GDM1 (cell line): ENCODE measurements around the gene SEC24D.
"Not testable (repeated sequence)": the region's sequence is repeated elsewhere in the genome, so short reads cannot be mapped to it uniquely, and the experiment has no call there.

ENCODE experiments used
- DNase-seq: peaks from one replicate; lab custom pipeline; 2025; lab: John Stamatoyannopoulos, UW

SEC24D gene

GRCh38 chr4:118835571-118836300, at the start of gene SEC24D:
TSS of gene SEC24D (minus strand) at chr4:118836126. CDS start at chr4:118833696, 2,430 bp downstream.
- DNase-seq: peak; percentile 79

- no peak for DNase-seq
Measured at GRCh38 chr4:118884716-118885115, 48.8 kb upstream of the SEC24D start.

- DNase-seq: no peak
Measured at GRCh38 chr4:118883861-118884260, 47.9 kb upstream of the SEC24D start.

- DNase-seq: no peak
Measured at GRCh38 chr4:118881512-118882146, 45.7 kb upstream of the SEC24D start.

- DNase-seq: no peak
Measured at GRCh38 chr4:118879409-118879808, 43.5 kb upstream of the SEC24D start.

GRCh38 chr4:118878507-118878906, 42.6 kb upstream of the SEC24D start:
- DNase-seq: not testable (repeated sequence)

- DNase-seq: no peak
Measured at GRCh38 chr4:118877797-118878196, 41.9 kb upstream of the SEC24D start.

- DNase-seq: no peak
Measured at GRCh38 chr4:118872181-118872580, 36.3 kb upstream of the SEC24D start.

GRCh38 chr4:118869808-118870342, 33.9 kb upstream of the SEC24D start:
- DNase-seq: no peak

- no peak for DNase-seq
Measured at GRCh38 chr4:118867311-118868067, 31.6 kb upstream of the SEC24D start.

- no peak for DNase-seq
Measured at GRCh38 chr4:118866442-118866841, 30.5 kb upstream of the SEC24D start.

- peak; percentile 10 for DNase-seq
Measured at GRCh38 chr4:118865091-118865708, 29.3 kb upstream of the SEC24D start.

- no peak for DNase-seq
Measured at GRCh38 chr4:118858779-118859178, 22.9 kb upstream of the SEC24D start.

- no peak for DNase-seq
Measured at GRCh38 chr4:118857760-118858159, 21.8 kb upstream of the SEC24D start.

GRCh38 chr4:118850488-118851173, 14.7 kb upstream of the SEC24D start:
- DNase-seq: peak; percentile 5

- no peak for DNase-seq
Measured at GRCh38 chr4:118849867-118850487, 14.1 kb upstream of the SEC24D start.

- no peak for DNase-seq
Measured at GRCh38 chr4:118848901-118849300, 13.0 kb upstream of the SEC24D start.

GRCh38 chr4:118848242-118848641, 12.3 kb upstream of the SEC24D start:
- DNase-seq: no peak

- no peak for DNase-seq
Measured at GRCh38 chr4:118846979-118847378, 11.1 kb upstream of the SEC24D start.

GRCh38 chr4:118845552-118846050, 9.7 kb upstream of the SEC24D start:
- DNase-seq: no peak

- DNase-seq: no peak
Measured at GRCh38 chr4:118843237-118843636, 7.3 kb upstream of the SEC24D start.
